Measurements from ENCODE around the gene UGT2B15. TPM values are rescaled to one million over a fixed set of nuclear protein-coding genes. Genes with fewer than 3 reads are reported as not detected.
"Not testable (repeated sequence)": the region's sequence is repeated elsewhere in the genome, so short reads cannot be mapped to it uniquely, and the experiment has no call there.

Gene UGT2B15
- total and polyA plus RNA-seq, 2 donors from 2014 or later = not detected

GRCh38 chr4:68683034-68683433 lies 12.6 kb upstream of the UGT2B15 start:
- DNase-seq = no peak

GRCh38 chr4:68681298-68681697 lies 10.8 kb upstream of the UGT2B15 start:
- intact Hi-C loops (cut with DNase I); H3K9me3 ChIP-seq (ENCODE audit: control insufficient read depth in 2 of 3, insufficient read depth in 1 of 3, low read length in 3 of 3); FAIRE-seq; DNase-seq; H3K4me1 ChIP-seq (ENCODE audit: control insufficient read depth in 2 of 3, insufficient read depth in 2 of 3, low read depth in 1 of 3, low read length in 3 of 3); H3K9ac ChIP-seq (ENCODE audit: low read length in 3 of 3); H3K36me3 ChIP-seq (ENCODE audit: control insufficient read depth in 2 of 3, insufficient read depth in 3 of 3, low read length in 3 of 3); H3K4me3 ChIP-seq (ENCODE audit: low read length in 3 of 3); H3K27me3 ChIP-seq (ENCODE audit: control insufficient read depth, insufficient read depth, low read length); H3K27ac ChIP-seq (ENCODE audit: low read depth in 2 of 2, low read length in 2 of 2): not testable (repeated sequence)

More at GRCh38 chr4:68683034-68683433, 12.6 kb upstream of the UGT2B15 start:
- Histone ChIP-seq H3K4me3 (ENCODE audit: low read length in 3 of 3) (no peak overlapping the region), H3K4me1 (ENCODE audit: control insufficient read depth in 2 of 3, insufficient read depth in 2 of 3, low read depth in 1 of 3, low read length in 3 of 3) (no peaks in the 10 kb centered on the region), H3K27ac (ENCODE audit: low read depth in 2 of 2, low read length in 2 of 2) (no peak overlapping the region), H3K9ac (ENCODE audit: low read length in 3 of 3) (no peak overlapping the region), H3K27me3 (ENCODE audit: control insufficient read depth, insufficient read depth, low read length) (no peaks in the 10 kb centered on the region), H3K9me3 (ENCODE audit: control insufficient read depth in 2 of 3, insufficient read depth in 1 of 3, low read length in 3 of 3) (no peaks in the 10 kb centered on the region), H3K36me3 (ENCODE audit: control insufficient read depth in 2 of 3, insufficient read depth in 3 of 3, low read length in 3 of 3) (no peaks in the 10 kb centered on the region)
- intact Hi-C loops (cut with DNase I) = no loop called here
- no peak for TF ChIP-seq CTCF (IDR thresholded peaks at IDR 0.05; ENCODE audit: borderline replicate concordance, extremely low read depth, insufficient read depth)
- no peak for FAIRE-seq

- FAIRE-seq = no peak
Observed at GRCh38 chr4:68673143-68673542, 2.7 kb upstream of the UGT2B15 start.

GRCh38 chr4:68671217-68671616 lies 765 bp upstream of the UGT2B15 start:
- H3K9ac ChIP-seq (ENCODE audit: low read length in 3 of 3); H3K9me3 ChIP-seq (ENCODE audit: control insufficient read depth in 2 of 3, insufficient read depth in 1 of 3, low read length in 3 of 3); H3K27ac ChIP-seq (ENCODE audit: low read depth in 2 of 2, low read length in 2 of 2); intact Hi-C loops (cut with DNase I); DNase-seq; H3K4me1 ChIP-seq (ENCODE audit: control insufficient read depth in 2 of 3, insufficient read depth in 2 of 3, low read depth in 1 of 3, low read length in 3 of 3); H3K27me3 ChIP-seq (ENCODE audit: control insufficient read depth, insufficient read depth, low read length); H3K36me3 ChIP-seq (ENCODE audit: control insufficient read depth in 2 of 3, insufficient read depth in 3 of 3, low read length in 3 of 3); FAIRE-seq; H3K4me3 ChIP-seq (ENCODE audit: low read length in 3 of 3): not testable (repeated sequence)

More at GRCh38 chr4:68673143-68673542, 2.7 kb upstream of the UGT2B15 start:
- intact Hi-C loops (cut with DNase I) = no loop called here
- Histone ChIP-seq H3K27ac (ENCODE audit: low read depth in 2 of 2, low read length in 2 of 2) (no peak overlapping the region), H3K4me3 (ENCODE audit: low read length in 3 of 3) (no peak overlapping the region), H3K27me3 (ENCODE audit: control insufficient read depth, insufficient read depth, low read length) (no peaks in the 10 kb centered on the region), H3K9me3 (ENCODE audit: control insufficient read depth in 2 of 3, insufficient read depth in 1 of 3, low read length in 3 of 3) (no peaks in the 10 kb centered on the region), H3K9ac (ENCODE audit: low read length in 3 of 3) (no peak overlapping the region), H3K36me3 (ENCODE audit: control insufficient read depth in 2 of 3, insufficient read depth in 3 of 3, low read length in 3 of 3) (no peaks in the 10 kb centered on the region), H3K4me1 (ENCODE audit: control insufficient read depth in 2 of 3, insufficient read depth in 2 of 3, low read depth in 1 of 3, low read length in 3 of 3) (no peaks in the 10 kb centered on the region)
- no peak for DNase-seq
- no peak for TF ChIP-seq CTCF (IDR thresholded peaks at IDR 0.05; ENCODE audit: borderline replicate concordance, extremely low read depth, insufficient read depth)

- not testable (repeated sequence) for H3K27ac ChIP-seq (ENCODE audit: low read depth in 2 of 2, low read length in 2 of 2)
- FAIRE-seq = peak; percentile 70
Observed at GRCh38 chr4:68668537-68669163, 1.8 kb downstream of the UGT2B15 start.

GRCh38 chr4:68667551-68667950 lies 2.9 kb downstream of the UGT2B15 start:
- H3K9me3 ChIP-seq (ENCODE audit: control insufficient read depth in 2 of 3, insufficient read depth in 1 of 3, low read length in 3 of 3); H3K27me3 ChIP-seq (ENCODE audit: control insufficient read depth, insufficient read depth, low read length); H3K36me3 ChIP-seq (ENCODE audit: control insufficient read depth in 2 of 3, insufficient read depth in 3 of 3, low read length in 3 of 3); H3K4me1 ChIP-seq (ENCODE audit: control insufficient read depth in 2 of 3, insufficient read depth in 2 of 3, low read depth in 1 of 3, low read length in 3 of 3); H3K9ac ChIP-seq (ENCODE audit: low read length in 3 of 3); H3K4me3 ChIP-seq (ENCODE audit: low read length in 3 of 3); DNase-seq; FAIRE-seq; H3K27ac ChIP-seq (ENCODE audit: low read depth in 2 of 2, low read length in 2 of 2); intact Hi-C loops (cut with DNase I): not testable (repeated sequence)

More at GRCh38 chr4:68668537-68669163, 1.8 kb downstream of the UGT2B15 start:
- H3K27me3 ChIP-seq (ENCODE audit: control insufficient read depth, insufficient read depth, low read length); DNase-seq; H3K9me3 ChIP-seq (ENCODE audit: control insufficient read depth in 2 of 3, insufficient read depth in 1 of 3, low read length in 3 of 3); H3K4me1 ChIP-seq (ENCODE audit: control insufficient read depth in 2 of 3, insufficient read depth in 2 of 3, low read depth in 1 of 3, low read length in 3 of 3); H3K4me3 ChIP-seq (ENCODE audit: low read length in 3 of 3); intact Hi-C loops (cut with DNase I); H3K9ac ChIP-seq (ENCODE audit: low read length in 3 of 3); H3K36me3 ChIP-seq (ENCODE audit: control insufficient read depth in 2 of 3, insufficient read depth in 3 of 3, low read length in 3 of 3): not testable (repeated sequence)

GRCh38 chr4:68664721-68665120 lies 5.7 kb downstream of the UGT2B15 start:
- intact Hi-C loops (cut with DNase I); DNase-seq: not testable (repeated sequence)

More at GRCh38 chr4:68664721-68665120, 5.7 kb downstream of the UGT2B15 start:
- H3K36me3 ChIP-seq (ENCODE audit: control insufficient read depth in 2 of 3, insufficient read depth in 3 of 3, low read length in 3 of 3); H3K27me3 ChIP-seq (ENCODE audit: control insufficient read depth, insufficient read depth, low read length); H3K27ac ChIP-seq (ENCODE audit: low read depth in 2 of 2, low read length in 2 of 2); H3K9ac ChIP-seq (ENCODE audit: low read length in 3 of 3); H3K9me3 ChIP-seq (ENCODE audit: control insufficient read depth in 2 of 3, insufficient read depth in 1 of 3, low read length in 3 of 3); H3K4me1 ChIP-seq (ENCODE audit: control insufficient read depth in 2 of 3, insufficient read depth in 2 of 3, low read depth in 1 of 3, low read length in 3 of 3); H3K4me3 ChIP-seq (ENCODE audit: low read length in 3 of 3); FAIRE-seq: not testable (repeated sequence)
